IPS-18a (cell line): ENCODE results near the gene DNAJC6.
"Not testable (repeated sequence)": the region's sequence is repeated elsewhere in the genome, so short reads cannot be mapped to it uniquely, and the experiment has no call there.

Source experiments
- H3K27ac ChIP-seq: one replicate; pipeline ENCODE4 v1.5.1; 2013; ENCODE audit warnings: low read length
- H3K27me3 ChIP-seq: one replicate; pipeline ENCODE4 v1.6.1; 2013; ENCODE audit warnings: mild to moderate bottlenecking, low read length; ENCODE audit not compliant: control insufficient read depth, insufficient read depth
- H3K36me3 ChIP-seq: one replicate; pipeline ENCODE4 v1.6.1; 2013; ENCODE audit warnings: low read depth, low read length; ENCODE audit not compliant: control insufficient read depth
- H3K4me1 ChIP-seq: one replicate; pipeline ENCODE4 v1.6.1; 2013; ENCODE audit warnings: low read depth, low read length; ENCODE audit not compliant: control insufficient read depth
- H3K4me3 ChIP-seq: one replicate; pipeline ENCODE4 v1.5.1; 2013; ENCODE audit warnings: low read length
- H3K9ac ChIP-seq: one replicate; pipeline ENCODE4 v1.6.1; 2013; ENCODE audit warnings: mild to moderate bottlenecking, low read length, moderate library complexity
- H3K9me3 ChIP-seq: one replicate; pipeline ENCODE4 v1.6.1; 2013; ENCODE audit warnings: low read depth, low read length; ENCODE audit not compliant: control insufficient read depth

DNAJC6 gene

GRCh38 chr1:65441464-65441863 lies 132.1 kb downstream of the DNAJC6 start:
- H3K36me3 ChIP-seq = no peaks in the 10 kb centered on the region
- H3K9me3 ChIP-seq = no peaks in the 10 kb centered on the region
- no peak overlapping the region for H3K27ac ChIP-seq
- no peak overlapping the region for H3K9ac ChIP-seq
- H3K27me3 ChIP-seq = no peaks in the 10 kb centered on the region
- H3K4me1 ChIP-seq = peaks cover 21% of the 10 kb centered on the region
- no peak overlapping the region for H3K4me3 ChIP-seq

DNA sequence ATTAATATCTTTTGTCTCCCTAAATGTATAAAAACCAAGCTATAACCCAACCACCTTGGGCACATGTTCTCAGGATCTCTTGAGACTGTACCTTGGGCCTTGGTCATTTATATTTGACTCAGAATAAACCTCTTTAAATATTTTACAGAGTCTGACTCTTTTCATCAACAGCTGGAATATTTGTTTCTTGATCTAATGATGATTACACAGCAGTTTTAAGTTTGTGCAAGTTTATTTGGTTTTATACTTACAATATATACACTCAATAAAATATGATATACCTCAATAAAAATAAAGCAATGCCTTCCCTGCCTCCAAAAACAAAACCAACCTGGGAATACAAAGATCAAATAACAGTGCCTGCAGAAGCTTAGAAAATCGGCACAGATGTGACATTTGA lies 133.1 kb downstream of the DNAJC6 start:
- Histone ChIP-seq H3K27ac (no peak overlapping the region), H3K9ac (no peak overlapping the region), H3K27me3 (no peaks in the 10 kb centered on the region), H3K4me3 (no peak overlapping the region), H3K4me1 (peaks cover 21% of the 10 kb centered on the region), H3K36me3 (no peaks in the 10 kb centered on the region), H3K9me3 (no peaks in the 10 kb centered on the region)

DNA sequence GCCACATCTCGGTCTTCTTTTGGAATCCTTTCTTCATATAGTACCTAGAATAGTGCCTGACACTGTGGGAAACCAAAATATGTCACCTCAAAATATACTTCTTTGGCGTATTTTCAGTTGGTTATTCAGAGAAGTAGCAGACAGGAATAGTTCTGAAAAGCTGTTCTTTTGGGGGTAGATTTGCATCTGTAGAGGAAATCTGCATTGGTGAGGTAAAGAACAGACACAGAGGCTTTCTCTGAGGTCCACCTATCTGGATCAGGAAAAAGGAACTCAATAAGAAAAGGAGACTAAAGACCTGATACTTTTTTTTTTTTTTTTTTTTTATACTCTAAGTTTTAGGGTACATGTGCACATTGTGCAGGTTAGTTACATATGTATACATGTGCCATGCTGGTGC lies 134.3 kb downstream of the DNAJC6 start:
- Histone ChIP-seq H3K4me3 (no peak overlapping the region), H3K9ac (no peak overlapping the region), H3K36me3 (no peaks in the 10 kb centered on the region), H3K27ac (no peak overlapping the region), H3K27me3 (no peaks in the 10 kb centered on the region), H3K4me1 (peaks cover 21% of the 10 kb centered on the region), H3K9me3 (no peaks in the 10 kb centered on the region)

- H3K36me3 ChIP-seq = no peaks in the 10 kb centered on the region
- no peaks in the 10 kb centered on the region for H3K27me3 ChIP-seq
- no peaks in the 10 kb centered on the region for H3K9me3 ChIP-seq
- H3K4me1 ChIP-seq = peaks cover 21% of the 10 kb centered on the region
- no peak overlapping the region for H3K27ac ChIP-seq
- no peak overlapping the region for H3K4me3 ChIP-seq
- no peak overlapping the region for H3K9ac ChIP-seq
Measured at GRCh38 chr1:65444128-65444640, 134.8 kb downstream of the DNAJC6 start.

DNA sequence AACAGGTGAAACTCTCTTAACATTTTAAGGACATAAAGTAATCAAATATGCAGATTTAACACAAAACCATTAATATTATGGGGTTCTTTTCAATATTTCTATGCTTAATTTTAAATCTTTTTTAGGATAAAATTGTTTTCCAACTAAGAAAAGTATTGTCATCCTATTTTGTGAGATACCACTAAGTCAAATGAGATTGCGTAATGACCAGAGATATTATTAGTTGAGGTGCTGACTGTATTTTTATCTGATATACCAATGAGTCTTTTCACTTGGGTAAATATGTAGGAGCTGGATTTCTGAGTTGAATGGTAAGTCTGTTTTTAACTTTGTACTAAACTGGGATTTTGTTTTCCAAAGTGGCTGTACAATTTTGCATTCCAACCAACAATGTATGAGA lies 136.5 kb downstream of the DNAJC6 start:
- Histone ChIP-seq H3K4me3 (no peak overlapping the region), H3K4me1 (peaks cover 20% of the 10 kb centered on the region), H3K9me3 (no peaks in the 10 kb centered on the region), H3K9ac (no peak overlapping the region), H3K27me3 (no peaks in the 10 kb centered on the region), H3K36me3 (no peaks in the 10 kb centered on the region), H3K27ac (no peak overlapping the region)

DNA sequence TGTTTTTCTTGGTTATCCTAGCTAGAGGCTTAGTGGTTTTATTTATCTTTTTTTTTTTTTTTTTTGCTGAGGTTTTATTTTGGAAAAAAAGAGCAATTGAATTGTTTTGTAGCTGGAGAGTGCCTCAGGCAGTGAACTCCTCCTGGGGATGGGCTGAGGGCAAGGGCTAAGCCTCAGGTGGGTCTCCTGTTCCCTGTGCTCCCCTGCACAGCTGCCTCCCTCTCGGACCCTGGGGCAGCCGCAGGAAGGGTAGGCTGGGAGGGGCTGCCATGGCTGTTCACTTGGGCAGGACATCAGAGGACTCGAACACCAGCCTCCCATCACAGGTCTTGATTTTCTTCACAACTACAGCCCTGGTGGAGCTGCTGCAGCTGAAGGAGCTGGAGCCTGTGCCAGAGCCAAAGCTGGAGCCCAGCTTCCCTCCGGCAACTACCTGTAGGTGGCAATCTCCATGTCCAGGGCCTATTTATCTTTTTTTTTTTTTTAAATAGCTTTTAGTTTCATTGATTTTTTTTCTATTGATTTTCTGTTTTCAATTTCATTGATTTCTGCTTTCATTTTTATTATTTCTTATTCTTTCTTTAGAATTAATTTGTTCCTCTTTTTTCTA lies 140.0 kb downstream of the DNAJC6 start:
- no peak overlapping the region for H3K4me3 ChIP-seq
- H3K36me3 ChIP-seq = no peaks in the 10 kb centered on the region
- H3K27me3 ChIP-seq = no peaks in the 10 kb centered on the region
- peaks cover 11% of the 10 kb centered on the region for H3K4me1 ChIP-seq
- no peaks in the 10 kb centered on the region for H3K9me3 ChIP-seq
- H3K9ac ChIP-seq = no peak overlapping the region
- no peak overlapping the region for H3K27ac ChIP-seq

- not testable (repeated sequence) for H3K9ac ChIP-seq, H3K4me3 ChIP-seq, H3K27me3 ChIP-seq, H3K4me1 ChIP-seq, H3K9me3 ChIP-seq, H3K36me3 ChIP-seq, H3K27ac ChIP-seq
Measured at GRCh38 chr1:65455678-65456077, 146.3 kb downstream of the DNAJC6 start.

GRCh38 chr1:65456481-65456880 lies 147.1 kb downstream of the DNAJC6 start:
- Histone ChIP-seq H3K27ac (no peak overlapping the region), H3K36me3 (no peaks in the 10 kb centered on the region), H3K4me3 (no peak overlapping the region), H3K27me3 (no peaks in the 10 kb centered on the region), H3K9me3 (peaks cover 4% of the 10 kb centered on the region), H3K9ac (no peak overlapping the region), H3K4me1 (peaks cover 6% of the 10 kb centered on the region)

DNA sequence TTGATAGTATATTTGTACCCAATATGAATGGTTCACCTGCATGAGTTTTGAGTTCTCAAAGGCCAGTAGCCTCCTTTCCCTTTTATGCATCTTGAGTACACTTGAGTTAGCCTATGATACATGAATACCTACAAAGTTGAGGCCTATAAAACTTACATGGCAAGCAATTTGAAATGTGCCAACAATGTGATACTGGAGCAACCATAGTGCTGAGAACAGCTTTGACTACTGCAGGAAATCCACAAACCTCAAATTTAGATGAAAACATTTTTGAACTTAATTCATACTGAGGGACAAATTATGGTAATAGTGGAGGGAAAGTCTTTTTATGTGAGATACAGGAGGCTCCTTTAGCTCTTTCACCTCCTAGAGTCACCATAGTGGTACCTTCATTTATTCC lies 148.5 kb downstream of the DNAJC6 start:
- no peak overlapping the region for H3K9ac ChIP-seq

GRCh38 chr1:65458730-65459396 lies 149.5 kb downstream of the DNAJC6 start:
- peaks cover 4% of the 10 kb centered on the region for H3K9me3 ChIP-seq
- H3K27ac ChIP-seq = no peak overlapping the region
- no peaks in the 10 kb centered on the region for H3K27me3 ChIP-seq
- H3K36me3 ChIP-seq = no peaks in the 10 kb centered on the region
- peaks cover 6% of the 10 kb centered on the region for H3K4me1 ChIP-seq
- no peak overlapping the region for H3K9ac ChIP-seq
- H3K4me3 ChIP-seq = no peak overlapping the region

More for the DNA sequence above, 148.5 kb downstream of the DNAJC6 start:
- Histone ChIP-seq H3K36me3 (no peaks in the 10 kb centered on the region), H3K27me3 (no peaks in the 10 kb centered on the region), H3K4me3 (no peak overlapping the region), H3K9me3 (peaks cover 4% of the 10 kb centered on the region), H3K4me1 (peaks cover 6% of the 10 kb centered on the region), H3K27ac (no peak overlapping the region)

- Histone ChIP-seq H3K27ac (no peak overlapping the region), H3K4me3 (no peak overlapping the region), H3K27me3 (no peaks in the 10 kb centered on the region), H3K36me3 (no peaks in the 10 kb centered on the region), H3K4me1 (peaks cover 6% of the 10 kb centered on the region), H3K9ac (no peak overlapping the region), H3K9me3 (peaks cover 4% of the 10 kb centered on the region)
Measured at GRCh38 chr1:65459397-65459768, 150.0 kb downstream of the DNAJC6 start.
